ENCODE results near the gene USP12. TPM values are rescaled to one million over a fixed set of nuclear protein-coding genes. Genes with fewer than 3 reads are reported as not detected.

The USP12 gene
- total RNA-seq, 2 donors from 2014 or later, result 11.3 to 21.5 TPM

DNA sequence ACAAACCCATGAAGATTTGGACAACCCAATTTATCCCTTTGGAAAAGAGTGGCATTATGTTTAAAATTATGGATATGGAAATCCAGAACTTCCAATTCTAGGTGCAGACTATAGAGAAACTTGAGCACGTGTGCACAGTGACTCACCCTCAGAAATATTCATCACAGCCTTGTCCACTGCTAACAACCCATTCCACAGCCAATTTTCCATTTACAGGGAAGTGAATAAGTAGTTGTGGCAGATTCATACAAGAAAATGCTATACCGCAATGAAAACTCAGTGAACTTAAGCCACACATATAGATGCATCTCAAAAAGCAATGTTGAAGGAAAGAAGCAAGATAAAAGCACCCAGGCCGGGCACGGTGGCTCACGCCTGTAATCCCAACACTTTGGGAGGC lies 133.3 kb downstream of the USP12 start:
- H3K27ac ChIP-seq, result no peak overlapping the region
- no peaks in the 10 kb centered on the region for H3K36me3 ChIP-seq
- WGBS, result 86% methylated on average over 5 of the region's 5 CpGs
- TF ChIP-seq, protein P1, sequence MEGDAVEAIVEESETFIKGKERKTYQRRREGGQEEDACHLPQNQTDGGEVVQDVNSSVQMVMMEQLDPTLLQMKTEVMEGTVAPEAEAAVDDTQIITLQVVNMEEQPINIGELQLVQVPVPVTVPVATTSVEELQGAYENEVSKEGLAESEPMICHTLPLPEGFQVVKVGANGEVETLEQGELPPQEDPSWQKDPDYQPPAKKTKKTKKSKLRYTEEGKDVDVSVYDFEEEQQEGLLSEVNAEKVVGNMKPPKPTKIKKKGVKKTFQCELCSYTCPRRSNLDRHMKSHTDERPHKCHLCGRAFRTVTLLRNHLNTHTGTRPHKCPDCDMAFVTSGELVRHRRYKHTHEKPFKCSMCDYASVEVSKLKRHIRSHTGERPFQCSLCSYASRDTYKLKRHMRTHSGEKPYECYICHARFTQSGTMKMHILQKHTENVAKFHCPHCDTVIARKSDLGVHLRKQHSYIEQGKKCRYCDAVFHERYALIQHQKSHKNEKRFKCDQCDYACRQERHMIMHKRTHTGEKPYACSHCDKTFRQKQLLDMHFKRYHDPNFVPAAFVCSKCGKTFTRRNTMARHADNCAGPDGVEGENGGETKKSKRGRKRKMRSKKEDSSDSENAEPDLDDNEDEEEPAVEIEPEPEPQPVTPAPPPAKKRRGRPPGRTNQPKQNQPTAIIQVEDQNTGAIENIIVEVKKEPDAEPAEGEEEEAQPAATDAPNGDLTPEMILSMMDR (IDR thresholded peaks at IDR 0.05), result no peak
- TF ChIP-seq POLR2A (IDR thresholded peaks at IDR 0.05), result no peak
- TF ChIP-seq POLR2AphosphoS5 (IDR thresholded peaks at IDR 0.05), result no peak
- no peaks in the 10 kb centered on the region for H3K27me3 ChIP-seq (replicated peaks; ENCODE audit: insufficient read depth)
- H3K4me3 ChIP-seq, result no peak overlapping the region
- no peaks in the 10 kb centered on the region for H3K4me1 ChIP-seq (replicated peaks)
- DNase-seq (ENCODE audit: low spot score), result no peak
- intact Hi-C loops (cut with DNase I), result no loop called here
- no peaks in the 10 kb centered on the region for H3K9me3 ChIP-seq

GRCh38 chr13:27037571-27037970 lies 134.0 kb downstream of the USP12 start:
- WGBS, result 95% methylated on average over 5 of the region's 5 CpGs
- no peak for TF ChIP-seq POLR2AphosphoS5 (IDR thresholded peaks at IDR 0.05)
- TF ChIP-seq, protein P1 (IDR thresholded peaks at IDR 0.05), result no peak
- TF ChIP-seq POLR2A (IDR thresholded peaks at IDR 0.05), result no peak
- H3K4me1 ChIP-seq (replicated peaks), result no peaks in the 10 kb centered on the region

DNA sequence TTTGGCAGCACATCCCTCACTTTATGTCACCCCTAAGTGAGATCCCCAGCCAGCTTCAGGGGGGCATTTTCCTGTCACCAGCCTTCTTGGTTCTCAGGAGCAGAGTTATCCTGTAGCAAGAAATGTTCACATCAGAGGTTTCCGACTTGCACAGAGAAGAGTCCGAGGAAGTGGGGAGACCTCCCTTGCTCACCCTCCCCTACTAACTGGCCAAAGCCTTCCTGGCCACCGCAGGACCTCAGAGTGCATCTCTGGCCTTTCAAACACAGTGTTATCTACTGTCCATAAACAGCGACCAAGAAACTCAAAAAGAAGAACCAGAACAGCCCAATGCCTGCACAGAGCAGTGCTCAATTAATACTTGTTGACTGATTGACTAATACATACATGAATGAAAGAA lies 134.4 kb downstream of the USP12 start:
- Histone ChIP-seq H3K27ac (no peak overlapping the region), H3K27me3 (replicated peaks; ENCODE audit: insufficient read depth) (no peaks in the 10 kb centered on the region), H3K4me3 (no peak overlapping the region), H3K4me1 (replicated peaks) (no peaks in the 10 kb centered on the region), H3K36me3 (no peaks in the 10 kb centered on the region), H3K9me3 (no peaks in the 10 kb centered on the region)
- intact Hi-C loops (cut with DNase I), result no loop called here
- no peak for DNase-seq (ENCODE audit: low spot score)
- no peak for TF ChIP-seq POLR2AphosphoS5 (IDR thresholded peaks at IDR 0.05)
- no peak for TF ChIP-seq POLR2A (IDR thresholded peaks at IDR 0.05)
- TF ChIP-seq, protein P1 (IDR thresholded peaks at IDR 0.05), result no peak
- 91% methylated on average over 4 of the region's 4 CpGs for WGBS

More at GRCh38 chr13:27037571-27037970, 134.0 kb downstream of the USP12 start:
- Histone ChIP-seq H3K9me3 (no peaks in the 10 kb centered on the region), H3K27me3 (replicated peaks; ENCODE audit: insufficient read depth) (no peaks in the 10 kb centered on the region), H3K4me3 (no peak overlapping the region), H3K36me3 (no peaks in the 10 kb centered on the region), H3K27ac (no peak overlapping the region)
- no peak for DNase-seq (ENCODE audit: low spot score)
- intact Hi-C loops (cut with DNase I), result no loop called here

GRCh38 chr13:27036236-27036981 lies 135.2 kb downstream of the USP12 start:
- TF ChIP-seq POLR2A (IDR thresholded peaks at IDR 0.05), result no peak
- no peak for TF ChIP-seq POLR2AphosphoS5 (IDR thresholded peaks at IDR 0.05)
- TF ChIP-seq, protein P1 (IDR thresholded peaks at IDR 0.05), result no peak
- Histone ChIP-seq H3K27me3 (replicated peaks; ENCODE audit: insufficient read depth) (no peaks in the 10 kb centered on the region), H3K4me1 (replicated peaks) (no peaks in the 10 kb centered on the region), H3K9me3 (no peaks in the 10 kb centered on the region), H3K27ac (no peak overlapping the region), H3K36me3 (no peaks in the 10 kb centered on the region), H3K4me3 (no peak overlapping the region)
- WGBS, result 68% methylated on average over 8 of the region's 8 CpGs
- intact Hi-C loops (cut with DNase I), result no loop called here
- no peak for DNase-seq (ENCODE audit: low spot score)

GRCh38 chr13:27035892-27036235 lies 135.7 kb downstream of the USP12 start:
- TF ChIP-seq POLR2AphosphoS5 (IDR thresholded peaks at IDR 0.05) (no peak), POLR2A (IDR thresholded peaks at IDR 0.05) (no peak)
- TF ChIP-seq, protein P1 (IDR thresholded peaks at IDR 0.05), result no peak
- intact Hi-C loops (cut with DNase I), result no loop called here
- Histone ChIP-seq H3K9me3 (no peaks in the 10 kb centered on the region), H3K27ac (no peak overlapping the region), H3K27me3 (replicated peaks; ENCODE audit: insufficient read depth) (no peaks in the 10 kb centered on the region), H3K4me3 (no peak overlapping the region), H3K4me1 (replicated peaks) (no peaks in the 10 kb centered on the region), H3K36me3 (no peaks in the 10 kb centered on the region)
- 95% methylated on average over 11 of the region's 11 CpGs for WGBS
- DNase-seq (ENCODE audit: low spot score), result no peak

Measured in prostate gland (tissue), 2 donors.